ENCODE measurements around the gene ARMH2.

DNA sequence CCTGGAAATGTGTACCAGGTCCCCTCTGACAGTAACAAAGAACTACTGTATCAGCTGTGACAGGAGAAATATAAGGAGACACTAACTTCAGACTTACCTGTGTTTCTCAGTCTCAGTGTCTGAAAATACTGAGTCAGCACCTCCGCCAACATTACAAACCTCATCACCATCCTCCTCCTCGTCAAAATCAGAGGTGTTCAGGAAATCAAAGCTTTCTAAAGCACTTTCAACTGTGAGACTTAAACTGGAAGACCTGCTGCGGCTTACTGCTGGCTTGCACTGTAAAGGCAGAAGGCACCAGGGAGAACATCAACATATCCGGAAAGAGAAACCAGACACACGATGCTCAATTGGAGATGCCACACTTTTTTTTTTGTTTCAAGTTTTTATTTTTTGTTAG is 40.3 kb upstream of the ARMH2 start:
- no peak for TF ChIP-seq LEF1 (IDR thresholded peaks at IDR 0.05; ENCODE audit: borderline replicate concordance)
- no peak for TF ChIP-seq FOXK2 (IDR thresholded peaks at IDR 0.05)
- no peak for TF ChIP-seq FOXM1 (IDR thresholded peaks at IDR 0.05; ENCODE audit: borderline replicate concordance)
- TF ChIP-seq ZNF384 (IDR thresholded peaks at IDR 0.05), result no peak
- TF ChIP-seq SUZ12 (IDR thresholded peaks at IDR 0.05), result no peak
- TF ChIP-seq CTBP1 (IDR thresholded peaks at IDR 0.05; ENCODE audit: borderline replicate concordance), result no peak
- no peak for TF ChIP-seq FOXA1 (IDR thresholded peaks at IDR 0.05)
- TF ChIP-seq, protein P1, sequence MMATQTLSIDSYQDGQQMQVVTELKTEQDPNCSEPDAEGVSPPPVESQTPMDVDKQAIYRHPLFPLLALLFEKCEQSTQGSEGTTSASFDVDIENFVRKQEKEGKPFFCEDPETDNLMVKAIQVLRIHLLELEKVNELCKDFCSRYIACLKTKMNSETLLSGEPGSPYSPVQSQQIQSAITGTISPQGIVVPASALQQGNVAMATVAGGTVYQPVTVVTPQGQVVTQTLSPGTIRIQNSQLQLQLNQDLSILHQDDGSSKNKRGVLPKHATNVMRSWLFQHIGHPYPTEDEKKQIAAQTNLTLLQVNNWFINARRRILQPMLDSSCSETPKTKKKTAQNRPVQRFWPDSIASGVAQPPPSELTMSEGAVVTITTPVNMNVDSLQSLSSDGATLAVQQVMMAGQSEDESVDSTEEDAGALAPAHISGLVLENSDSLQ (IDR thresholded peaks at IDR 0.05), result no peak
- no peak for TF ChIP-seq SP1 (IDR thresholded peaks at IDR 0.05)
- no peak for TF ChIP-seq TARDBP (IDR thresholded peaks at IDR 0.05)
- TF ChIP-seq BHLHE40 (IDR thresholded peaks at IDR 0.05; ENCODE audit: borderline replicate concordance), result no peak

All from HEK293T (cell line).